Activated T-cell treated with anti-CD3 and anti-CD28 coated beads for 24 hours (primary cell): ENCODE measurements around the gene RNF31.

ENCODE experiments used
- DNase-seq: peaks from one replicate; pipeline ENCODE4 v3.0.0-alpha.2; 2020; ENCODE audit warnings: low read depth

The RNF31 gene

DNA sequence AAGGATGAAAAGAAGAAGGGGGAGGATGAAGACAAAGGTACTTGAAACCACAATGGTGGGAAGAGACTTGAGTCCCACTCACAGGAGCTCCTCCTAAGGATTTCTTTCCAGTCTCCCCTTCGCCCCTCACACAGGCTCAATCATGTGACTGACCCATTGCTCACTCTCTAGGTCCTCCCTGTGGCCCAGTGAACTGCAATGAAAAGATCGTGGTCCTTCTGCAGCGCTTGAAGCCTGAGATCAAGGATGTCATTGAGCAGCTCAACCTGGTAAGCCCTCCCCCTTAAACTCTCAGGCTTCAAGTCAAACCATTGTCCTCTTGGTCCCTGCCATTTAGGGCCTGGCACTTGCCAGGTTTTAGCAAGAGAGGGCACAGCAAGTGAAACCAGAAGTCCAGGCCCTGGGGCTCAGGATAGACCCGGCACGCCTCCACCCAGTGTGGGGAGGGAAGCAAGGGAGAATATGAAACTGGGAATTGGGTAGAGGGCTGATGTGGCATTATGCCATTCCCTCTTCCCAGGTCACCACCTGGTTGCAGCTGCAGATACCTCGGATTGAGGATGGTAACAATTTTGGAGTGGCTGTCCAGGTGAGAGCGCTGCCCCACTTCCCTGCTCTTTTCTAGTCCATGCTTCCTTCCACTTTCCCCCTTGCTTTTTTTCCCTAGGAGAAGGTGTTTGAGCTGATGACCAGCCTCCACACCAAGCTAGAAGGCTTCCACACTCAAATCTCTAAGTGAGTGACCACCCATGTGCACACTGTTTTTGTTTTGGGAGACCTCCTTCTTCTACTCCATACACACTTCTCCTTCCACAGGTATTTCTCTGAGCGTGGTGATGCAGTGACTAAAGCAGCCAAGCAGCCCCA lies 9.5 kb upstream of the RNF31 start:
- no peak for DNase-seq

DNA sequence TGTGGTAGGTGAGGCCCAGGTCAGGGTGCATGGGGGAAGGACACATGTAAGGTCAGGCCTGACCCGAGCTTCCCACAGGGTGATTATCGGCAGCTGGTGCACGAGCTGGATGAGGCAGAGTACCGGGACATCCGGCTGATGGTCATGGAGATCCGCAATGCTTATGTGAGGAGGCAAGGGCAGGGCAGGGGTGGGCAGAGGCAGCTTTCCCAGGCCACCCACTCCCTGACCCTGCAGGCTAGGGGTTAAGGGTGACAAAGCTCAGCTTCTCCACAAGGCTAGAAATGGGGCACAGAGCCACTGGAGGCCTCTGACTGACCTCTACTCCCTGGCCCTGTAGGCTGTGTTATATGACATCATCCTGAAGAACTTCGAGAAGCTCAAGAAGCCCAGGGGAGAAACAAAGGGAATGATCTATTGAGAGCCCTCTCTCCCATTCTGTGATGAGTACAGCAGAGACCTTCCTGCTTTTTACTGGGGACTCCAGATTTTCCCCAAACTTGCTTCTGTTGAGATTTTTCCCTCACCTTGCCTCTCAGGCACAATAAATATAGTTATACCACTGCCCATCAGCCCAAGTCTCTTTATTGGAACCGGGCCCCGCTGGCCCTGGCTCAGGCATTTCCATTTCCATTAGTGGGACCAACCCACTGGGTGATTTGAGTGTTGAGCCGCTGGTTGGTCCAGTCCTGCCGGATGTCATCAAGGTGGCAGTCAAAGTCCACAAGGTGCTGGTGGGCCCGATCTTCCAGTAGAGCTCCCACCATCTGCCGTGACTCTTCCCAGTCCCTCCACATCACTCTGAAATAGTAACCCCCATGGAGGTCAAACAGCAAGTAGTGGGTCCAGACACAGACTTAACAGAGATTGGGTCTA lies 8.7 kb upstream of the RNF31 start:
- no peak for DNase-seq

DNA sequence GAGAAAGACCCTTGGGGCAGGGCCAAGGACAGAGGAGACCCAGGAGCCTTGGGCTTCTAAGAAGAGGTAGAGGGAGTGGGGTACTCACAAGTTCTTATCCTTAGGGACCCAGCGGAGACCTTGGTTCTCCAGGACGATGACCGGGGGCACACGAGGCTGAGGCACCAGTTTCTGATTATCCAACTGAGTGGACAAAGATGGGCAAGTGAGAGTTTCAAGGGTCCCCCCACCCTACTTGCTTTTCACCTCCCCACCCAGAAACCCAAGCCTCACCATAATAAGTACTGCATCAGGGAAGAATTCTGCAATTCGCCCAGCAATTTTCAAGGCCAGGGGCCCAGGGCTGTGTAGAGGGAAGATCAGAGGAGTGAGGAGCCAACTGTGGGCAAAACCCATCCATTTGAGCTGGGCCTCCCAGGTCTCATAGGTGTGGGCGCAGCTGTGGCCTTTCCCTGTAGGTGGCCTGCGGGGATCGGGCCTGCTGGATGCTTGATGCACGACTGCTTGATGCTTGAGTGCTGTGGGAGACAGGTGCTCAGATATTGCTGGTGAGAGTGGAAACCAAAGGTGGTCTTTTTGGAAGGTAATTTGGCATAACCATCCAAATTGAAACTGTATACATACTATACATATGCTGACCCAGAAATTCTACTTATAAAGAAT lies 7.9 kb upstream of the RNF31 start:
- no peak for DNase-seq

DNA sequence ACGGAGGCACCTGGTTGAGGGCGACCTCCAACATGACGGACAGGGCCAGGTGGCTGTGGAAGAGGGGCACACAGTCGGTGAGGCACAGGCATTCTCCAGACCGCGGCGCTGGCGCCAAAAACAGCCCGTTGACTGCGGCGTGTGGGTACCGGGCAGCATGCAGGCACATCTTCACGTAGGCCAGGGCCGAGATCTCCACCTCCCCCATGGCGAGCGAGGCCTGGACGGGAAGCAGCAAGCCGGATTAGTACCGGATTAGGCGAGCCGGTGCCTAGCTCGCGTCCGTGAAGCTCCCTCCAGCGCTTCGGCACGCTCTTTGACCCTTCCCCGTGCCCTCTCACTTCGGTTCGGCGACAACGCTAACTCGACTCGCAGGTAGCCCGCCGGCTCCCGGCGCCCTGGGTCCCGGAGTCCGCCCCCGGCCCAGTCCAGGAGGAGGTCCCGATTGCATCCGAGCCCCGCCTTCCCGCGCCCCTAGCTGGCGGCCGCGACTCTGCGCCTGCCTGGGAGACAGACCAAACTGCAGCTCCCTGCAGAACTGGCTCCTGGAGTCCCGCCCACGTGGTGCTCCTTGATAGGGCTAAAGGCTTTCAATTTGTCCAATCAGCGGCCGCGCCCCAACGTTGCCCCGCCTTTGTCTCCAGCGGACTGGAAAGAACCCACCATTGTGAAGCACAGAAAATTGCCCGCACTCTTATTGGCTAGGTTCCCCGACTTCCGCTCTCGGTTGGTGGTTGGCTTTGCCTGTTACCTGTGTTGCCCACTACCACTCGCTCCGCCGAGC lies 6.0 kb upstream of the RNF31 start, which contains the start of gene EMC9:
TSS of gene EMC9 (minus strand) at position 495 of the 784 bp plus-strand sequence. CDS start at position 208, 287 bp downstream.
- peak; percentile 100 for DNase-seq

DNA sequence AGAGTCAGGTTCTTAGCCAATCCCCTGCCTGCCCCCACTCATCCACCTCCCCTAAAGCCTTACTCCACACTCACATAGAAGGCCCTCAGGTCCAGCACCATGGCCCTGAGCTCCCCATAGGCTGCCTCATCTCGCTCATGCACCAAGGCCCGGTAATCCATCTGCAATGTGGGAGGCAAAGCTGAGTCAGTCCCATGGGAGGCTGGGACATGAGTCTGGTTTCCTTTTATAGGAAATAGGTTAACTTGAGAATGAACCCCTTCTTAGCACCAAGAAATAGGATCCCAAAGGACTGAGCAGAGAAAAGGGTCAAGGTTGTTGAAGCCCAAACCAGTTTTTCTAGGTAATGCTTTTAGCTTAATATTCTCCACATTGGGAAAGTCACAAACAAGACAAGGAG lies 3.8 kb upstream of the RNF31 start:
- no peak for DNase-seq

DNA sequence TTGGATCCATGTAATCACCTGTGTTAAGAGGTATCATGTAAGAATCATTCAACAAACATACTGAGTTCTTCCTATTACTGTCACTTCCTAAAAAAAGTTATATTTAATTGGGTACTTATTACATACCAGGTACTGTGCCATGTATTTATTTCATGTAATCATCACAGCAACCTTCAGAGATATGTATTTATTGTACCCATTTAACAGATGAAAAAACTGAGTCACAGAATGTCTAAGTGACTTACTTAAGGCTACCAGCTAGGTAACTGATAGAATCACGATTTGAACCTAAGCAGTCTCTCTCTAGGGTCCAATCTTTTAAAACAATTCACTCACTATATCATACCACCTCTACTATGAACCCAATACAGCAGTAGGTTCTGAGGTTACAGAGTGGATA lies 2.8 kb upstream of the RNF31 start:
- no peak for DNase-seq

DNA sequence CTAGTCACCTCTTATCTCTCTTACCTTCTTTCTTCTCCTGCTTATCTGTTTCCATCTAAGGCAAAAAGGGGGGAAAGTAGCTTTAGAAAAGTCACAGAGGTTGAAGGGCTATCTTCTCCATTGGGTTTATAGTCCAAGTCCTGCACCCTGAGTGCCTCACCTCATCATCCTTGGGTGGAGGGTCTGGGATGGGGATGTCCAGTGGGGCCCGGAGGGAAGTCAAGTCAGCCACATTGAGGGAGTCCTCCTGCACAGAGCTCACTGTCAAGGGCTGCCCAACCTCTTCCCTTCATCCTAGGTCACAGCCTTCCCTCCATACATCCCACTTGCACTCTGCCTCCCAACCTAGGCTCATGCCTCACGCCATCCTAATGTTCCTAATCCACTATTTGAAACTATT lies 2.1 kb upstream of the RNF31 start:
- DNase-seq = no peak

DNA sequence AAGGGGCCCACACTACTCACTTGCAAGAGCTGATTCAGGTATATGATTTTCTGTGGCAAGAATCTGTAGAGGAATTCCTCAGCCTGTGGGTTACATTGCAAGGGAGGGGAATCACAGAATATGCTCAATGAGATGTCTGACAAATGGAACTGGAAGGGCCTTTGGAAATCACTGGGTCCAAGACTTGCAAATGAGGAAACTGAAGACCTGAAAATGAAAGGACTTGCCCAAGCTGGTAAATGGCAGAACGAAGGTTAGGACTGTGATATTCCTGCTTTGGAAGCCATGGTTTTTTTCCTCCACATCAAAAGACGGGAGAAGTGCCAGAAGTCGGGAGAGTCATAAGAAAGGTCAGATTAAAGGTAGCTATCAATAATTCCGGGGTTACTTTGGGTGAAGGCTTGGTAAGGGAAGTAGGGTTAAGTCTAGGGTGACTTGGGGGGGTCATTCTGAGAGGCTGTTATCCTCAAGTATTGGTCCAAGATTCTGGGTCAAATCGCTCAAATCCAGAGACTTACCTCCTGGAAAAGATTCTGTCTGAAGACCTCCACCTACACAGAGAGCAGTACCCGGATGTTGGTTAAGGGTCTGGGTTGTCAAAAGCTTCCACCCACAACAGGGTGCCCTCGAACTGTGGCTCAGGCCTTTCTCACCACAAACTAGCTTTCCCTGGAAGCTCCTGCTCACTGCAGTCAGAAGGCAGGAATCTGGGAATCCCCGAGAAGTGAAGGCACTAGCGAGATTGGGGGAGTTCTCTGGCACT lies 1.4 kb upstream of the RNF31 start:
- no peak for DNase-seq

DNA sequence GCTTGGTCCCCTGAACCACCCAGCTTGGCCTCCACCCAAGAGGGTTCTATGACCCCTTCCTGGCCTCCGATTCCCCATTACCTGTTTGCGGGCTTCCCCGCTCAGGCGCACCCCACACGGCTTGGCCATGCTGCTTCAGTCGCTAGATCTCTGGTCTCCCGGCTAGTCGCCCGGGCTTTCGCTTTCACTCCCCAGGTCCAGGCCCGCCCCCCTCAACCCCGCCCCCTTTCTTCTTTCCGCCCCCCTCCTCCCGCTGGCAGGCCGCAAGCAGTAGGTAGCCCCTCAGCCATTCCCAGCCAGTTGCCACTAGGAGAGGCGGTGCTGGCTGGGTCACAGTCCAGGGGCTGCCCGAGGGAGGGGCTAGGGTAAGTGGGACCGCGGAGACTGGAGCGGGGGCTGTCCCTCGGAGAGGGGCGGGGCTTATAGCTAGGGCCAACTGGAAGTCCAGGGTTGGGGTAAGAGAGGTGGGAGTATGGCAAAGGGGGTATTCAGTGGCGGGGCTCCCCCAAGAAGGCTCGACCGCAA lies 783 bp upstream of the RNF31 start, which contains the start of gene PSME2:
TSS of gene PSME2 (minus strand) at position 158 of the 525 bp plus-strand sequence. CDS start at position 129, 29 bp downstream.
- DNase-seq = peak; percentile 86

DNA sequence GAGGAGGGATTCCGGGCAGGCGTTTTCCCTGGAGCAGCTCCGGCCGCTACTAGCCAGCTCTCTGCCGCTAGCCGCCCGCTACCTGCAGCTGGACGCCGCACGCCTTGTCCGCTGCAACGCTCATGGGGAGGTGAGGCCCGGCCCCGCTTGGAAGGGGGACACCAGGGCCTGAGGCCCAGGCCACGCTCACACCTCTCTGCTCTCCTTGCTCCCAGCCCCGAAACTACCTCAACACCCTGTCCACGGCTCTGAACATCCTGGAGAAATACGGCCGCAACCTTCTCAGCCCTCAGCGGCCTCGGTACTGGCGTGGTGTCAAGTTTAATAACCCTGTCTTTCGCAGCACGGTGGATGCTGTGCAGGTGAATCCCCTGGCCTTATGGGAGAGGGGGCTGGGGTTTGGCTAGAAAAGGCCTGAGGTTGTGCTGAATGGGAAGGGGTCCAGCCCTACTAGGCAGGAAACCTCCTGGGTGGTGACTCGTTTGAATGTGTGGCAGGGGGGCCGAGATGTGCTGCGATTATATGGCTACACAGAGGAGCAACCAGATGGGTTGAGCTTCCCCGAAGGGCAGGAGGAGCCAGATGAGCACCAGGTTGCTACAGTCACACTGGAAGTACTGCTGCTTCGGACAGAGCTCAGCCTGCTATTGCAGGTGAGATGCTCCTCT lies 597 bp downstream of the RNF31 start:
- DNase-seq = no peak

DNA sequence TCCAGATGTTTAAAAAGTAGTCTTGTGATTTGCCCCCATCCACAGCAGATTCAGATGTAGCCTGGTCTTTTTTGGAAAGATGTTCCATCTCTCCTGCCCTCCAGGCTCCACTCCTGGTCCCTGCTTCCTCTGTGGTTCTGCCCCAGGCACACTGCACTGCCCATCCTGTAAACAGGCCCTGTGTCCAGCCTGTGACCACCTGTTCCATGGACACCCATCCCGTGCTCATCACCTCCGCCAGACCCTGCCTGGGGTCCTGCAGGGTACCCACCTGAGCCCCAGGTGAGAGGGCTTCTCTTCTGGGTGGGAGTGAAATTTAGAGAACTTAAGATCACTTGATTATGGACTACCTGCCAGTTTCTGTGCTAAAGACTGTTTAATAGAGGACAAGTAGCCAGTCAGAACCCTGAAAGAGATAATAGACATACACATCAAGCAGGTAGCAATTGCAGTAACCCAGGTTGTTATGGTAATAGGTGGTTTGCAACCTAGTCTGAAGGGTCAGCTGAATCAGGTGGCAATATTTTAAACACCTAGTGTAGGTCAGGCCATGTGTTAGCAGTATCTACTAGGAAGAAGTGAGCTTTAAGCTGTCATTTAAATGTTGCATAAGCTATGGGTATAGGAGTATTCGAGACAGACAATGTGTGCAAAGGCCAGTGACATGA lies 2.1 kb downstream of the RNF31 start:
- DNase-seq = no peak

DNA sequence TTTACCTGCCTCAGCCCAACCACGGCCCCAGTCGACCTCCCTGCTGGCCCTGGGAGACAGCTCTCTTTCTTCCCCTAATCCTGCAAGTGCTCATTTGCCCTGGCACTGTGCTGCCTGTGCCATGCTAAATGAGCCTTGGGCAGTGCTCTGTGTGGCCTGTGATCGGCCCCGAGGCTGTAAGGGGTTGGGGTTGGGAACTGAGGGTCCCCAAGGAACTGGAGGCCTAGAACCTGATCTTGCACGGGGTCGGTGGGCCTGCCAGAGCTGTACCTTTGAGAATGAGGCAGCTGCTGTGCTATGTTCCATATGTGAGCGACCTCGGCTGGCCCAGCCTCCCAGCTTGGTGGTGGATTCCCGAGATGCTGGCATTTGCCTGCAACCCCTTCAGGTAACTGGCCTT lies 2.8 kb downstream of the RNF31 start:
- no peak for DNase-seq

DNA sequence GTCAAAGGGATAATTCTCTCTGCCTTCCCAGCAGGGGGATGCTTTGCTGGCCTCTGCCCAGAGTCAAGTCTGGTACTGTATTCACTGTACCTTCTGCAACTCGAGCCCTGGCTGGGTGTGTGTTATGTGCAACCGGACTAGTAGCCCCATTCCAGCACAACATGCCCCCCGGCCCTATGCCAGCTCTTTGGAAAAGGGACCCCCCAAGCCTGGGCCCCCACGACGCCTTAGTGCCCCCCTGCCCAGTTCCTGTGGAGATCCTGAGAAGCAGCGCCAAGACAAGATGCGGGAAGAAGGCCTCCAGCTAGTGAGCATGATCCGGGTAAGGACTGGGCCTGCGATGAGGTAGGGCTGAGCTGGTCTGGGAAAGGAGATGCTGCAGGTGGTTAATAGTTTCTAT lies 3.3 kb downstream of the RNF31 start:
- no peak for DNase-seq

DNA sequence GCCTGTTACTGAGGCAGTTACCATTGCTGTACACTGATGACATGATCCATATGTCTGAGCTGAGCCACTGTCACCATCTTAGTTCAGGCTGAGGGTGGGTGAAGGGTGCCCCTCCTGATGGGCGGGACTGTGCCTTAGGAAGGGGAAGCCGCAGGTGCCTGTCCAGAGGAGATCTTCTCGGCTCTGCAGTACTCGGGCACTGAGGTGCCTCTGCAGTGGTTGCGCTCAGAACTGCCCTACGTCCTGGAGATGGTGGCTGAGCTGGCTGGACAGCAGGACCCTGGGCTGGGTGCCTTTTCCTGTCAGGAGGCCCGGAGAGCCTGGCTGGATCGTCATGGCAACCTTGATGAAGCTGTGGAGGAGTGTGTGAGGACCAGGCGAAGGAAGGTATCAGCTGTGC lies 3.7 kb downstream of the RNF31 start:
- no peak for DNase-seq

DNA sequence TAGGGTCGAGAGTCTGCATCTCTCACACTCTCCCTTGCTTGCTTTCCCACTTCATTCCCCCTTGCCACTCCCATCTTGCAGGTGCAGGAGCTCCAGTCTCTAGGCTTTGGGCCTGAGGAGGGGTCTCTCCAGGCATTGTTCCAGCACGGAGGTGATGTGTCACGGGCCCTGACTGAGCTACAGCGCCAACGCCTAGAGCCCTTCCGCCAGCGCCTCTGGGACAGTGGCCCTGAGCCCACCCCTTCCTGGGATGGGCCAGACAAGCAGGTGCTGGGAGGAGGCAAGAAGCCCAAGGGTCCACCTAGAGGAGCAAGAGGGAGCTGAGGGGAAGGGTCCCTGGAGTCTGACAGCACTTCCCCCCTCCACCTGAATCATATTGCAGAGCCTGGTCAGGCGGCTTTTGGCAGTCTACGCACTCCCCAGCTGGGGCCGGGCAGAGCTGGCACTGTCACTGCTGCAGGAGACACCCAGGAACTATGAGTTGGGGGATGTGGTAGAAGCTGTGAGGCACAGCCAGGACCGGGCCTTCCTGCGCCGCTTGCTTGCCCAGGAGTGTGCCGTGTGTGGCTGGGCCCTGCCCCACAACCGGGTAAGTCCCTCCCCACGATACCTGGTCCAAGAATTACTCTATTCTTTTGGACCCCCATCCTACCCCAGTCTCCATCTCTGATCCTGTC lies 4.2 kb downstream of the RNF31 start:
- DNase-seq = no peak

DNA sequence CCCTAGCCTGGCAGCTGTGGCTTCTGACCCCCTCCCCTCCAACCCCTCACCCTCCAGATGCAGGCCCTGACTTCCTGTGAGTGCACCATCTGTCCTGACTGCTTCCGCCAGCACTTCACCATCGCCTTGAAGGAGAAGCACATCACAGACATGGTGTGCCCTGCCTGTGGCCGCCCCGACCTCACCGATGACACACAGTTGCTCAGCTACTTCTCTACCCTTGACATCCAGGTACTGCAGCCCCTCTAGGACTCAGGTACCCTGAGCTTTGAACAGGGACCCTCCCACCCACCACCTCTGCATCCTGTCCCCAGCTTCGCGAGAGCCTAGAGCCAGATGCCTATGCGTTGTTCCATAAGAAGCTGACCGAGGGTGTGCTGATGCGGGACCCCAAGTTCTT lies 7.8 kb downstream of the RNF31 start:
- DNase-seq = no peak

DNA sequence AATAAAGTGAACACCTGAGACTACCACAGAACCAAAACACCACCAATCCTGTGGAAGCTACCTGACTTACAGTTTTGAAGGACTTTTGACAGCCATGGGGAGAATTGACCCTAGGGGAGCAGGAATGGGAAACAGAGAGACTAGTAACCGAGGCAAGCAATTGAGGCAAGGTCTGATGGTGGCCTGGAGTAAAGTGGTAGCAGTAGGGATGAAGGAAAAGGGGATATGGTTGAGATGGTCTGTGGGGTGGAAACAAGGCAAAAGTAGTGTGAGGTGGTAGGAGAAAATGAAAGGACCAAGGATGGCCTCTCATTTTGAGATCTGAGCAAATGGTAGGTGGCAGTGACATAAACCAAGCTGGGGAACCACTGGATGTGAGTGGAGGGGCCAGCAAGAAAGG lies 9.5 kb downstream of the RNF31 start:
- no peak for DNase-seq

DNA sequence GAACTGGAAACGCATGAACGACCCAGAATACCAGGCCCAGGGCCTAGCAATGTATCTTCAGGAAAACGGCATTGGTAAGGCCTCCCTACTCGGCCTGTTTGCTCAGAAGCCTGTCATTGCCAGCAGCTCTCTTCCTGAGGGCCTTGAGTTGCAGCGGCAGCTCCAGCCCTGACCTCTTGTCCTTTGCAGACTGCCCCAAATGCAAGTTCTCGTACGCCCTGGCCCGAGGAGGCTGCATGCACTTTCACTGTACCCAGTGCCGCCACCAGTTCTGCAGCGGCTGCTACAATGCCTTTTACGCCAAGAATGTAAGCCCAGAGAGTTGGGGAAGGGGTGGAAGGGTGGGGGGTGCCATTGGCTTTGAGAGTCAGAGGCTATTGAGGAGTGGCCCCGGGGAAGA lies 10.0 kb downstream of the RNF31 start:
- DNase-seq = no peak
